Loucy (cell line): ENCODE results near the gene PRR35.

Experiments
- H2AFZ ChIP-seq: fragments of 200-600 bp; sonication (generic); 2 replicates; pipeline ENCODE4 v1.6.0; 2016; ENCODE audit warnings: antibody characterized with exemption, mild to moderate bottlenecking, low read length, moderate library complexity
- H3F3A ChIP-seq: fragments of 200-600 bp; 2 replicates; pipeline ENCODE4 v1.6.0; 2016; ENCODE audit warnings: antibody characterized with exemption, low read depth, mild to moderate bottlenecking
- H3K27me3 ChIP-seq: fragments of 200-600 bp; sonication (generic); 2 replicates; pipeline ENCODE4 v1.6.1; 2014; ENCODE audit warnings: low read length, mild to moderate bottlenecking; ENCODE audit not compliant: insufficient read depth, poor library complexity, severe bottlenecking
- H3K36me3 ChIP-seq: fragments of 200-600 bp; sonication (generic); 2 replicates; pipeline ENCODE4 v1.6.1; 2016; ENCODE audit warnings: low read length; ENCODE audit not compliant: insufficient read depth
- H3K4me1 ChIP-seq: fragments of 200-600 bp; sonication (generic); 2 replicates; pipeline ENCODE4 v1.5.1; 2014; ENCODE audit warnings: low read length, mild to moderate bottlenecking; ENCODE audit not compliant: insufficient read depth, poor library complexity, severe bottlenecking
- H3K4me2 ChIP-seq: fragments of 200-600 bp; sonication (generic); 2 replicates; pipeline ENCODE4 v1.6.0; 2014; ENCODE audit warnings: antibody characterized with exemption, low read length, low read depth, mild to moderate bottlenecking; ENCODE audit not compliant: poor library complexity, severe bottlenecking
- H3K4me3 ChIP-seq: fragments of 200-600 bp; sonication (generic); 2 replicates; pipeline ENCODE4 v1.5.1; 2014; ENCODE audit warnings: low read length, mild to moderate bottlenecking, mixed read lengths; ENCODE audit not compliant: poor library complexity, severe bottlenecking
- H3K79me2 ChIP-seq: fragments of 200-600 bp; sonication (generic); 2 replicates; pipeline ENCODE4 v1.6.1; 2014; ENCODE audit warnings: low read length; ENCODE audit not compliant: insufficient read depth
- H3K9ac ChIP-seq: fragments of 200-600 bp; sonication (generic); 2 replicates; pipeline ENCODE4 v1.6.0; 2014; ENCODE audit warnings: mild to moderate bottlenecking, low read depth, low read length, moderate library complexity; ENCODE audit not compliant: poor library complexity, severe bottlenecking
- H3K9me2 ChIP-seq: fragments of 200-600 bp; sonication (generic); replicated peaks from 2 replicates; pipeline ENCODE4 v1.6.1; 2016; ENCODE audit warnings: low read depth, low read length, mixed read lengths
- H3K9me3 ChIP-seq: fragments of 200-600 bp; sonication (generic); 2 replicates; pipeline ENCODE4 v1.6.1; 2014; ENCODE audit warnings: mild to moderate bottlenecking, antibody characterized with exemption, low read length, low read depth; ENCODE audit not compliant: insufficient read depth
- H4K20me1 ChIP-seq: fragments of 200-600 bp; sonication (generic); 2 replicates; pipeline ENCODE4 v1.6.0; 2014; ENCODE audit warnings: antibody characterized with exemption, low read length, mild to moderate bottlenecking; ENCODE audit not compliant: insufficient read depth, poor library complexity, severe bottlenecking
- EZH2phosphoT487 ChIP-seq: fragments of 200-600 bp; IDR thresholded peaks from 2 replicates; pipeline ENCODE4 v1.6.1; 2018; ENCODE audit warnings: antibody characterized with exemption, mild to moderate bottlenecking, moderate library complexity, borderline replicate concordance
- TF ChIP-seq, protein P1 (sequence below): fragments of 200-600 bp; sonication (generic); conservative IDR thresholded peaks from 2 replicates; pipeline ENCODE4 v1.5.1; 2014; ENCODE audit warnings: mild to moderate bottlenecking, antibody characterized with exemption, low read length

Gene PRR35

DNA sequence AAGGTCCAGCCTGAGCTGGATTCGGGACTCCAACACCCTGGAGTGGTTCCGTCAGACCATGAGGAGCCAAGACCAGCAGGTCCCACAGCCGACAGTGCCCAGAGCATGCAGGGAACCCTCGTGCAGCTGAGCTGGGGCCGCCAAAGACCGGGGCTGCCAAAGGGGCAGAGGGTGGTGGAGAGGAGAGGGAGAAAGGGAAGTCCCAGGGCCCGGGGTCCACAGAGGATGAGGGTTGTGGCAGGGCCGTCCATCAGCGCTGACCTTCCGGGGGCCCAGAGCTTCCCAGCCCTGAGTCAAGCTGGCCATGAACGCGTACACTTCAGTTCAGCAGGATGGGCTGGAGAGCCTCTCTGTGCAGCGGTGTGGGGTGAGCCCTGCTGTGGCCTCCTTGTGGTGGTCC lies 39.3 kb upstream of the PRR35 start:
- Histone ChIP-seq H2AFZ (no peak overlapping the region), H3K4me3 (no peak overlapping the region), H3K9me2 (no peaks in the 10 kb centered on the region), H3F3A (no peaks in the 10 kb centered on the region), H3K4me1 (peaks cover 5% of the 10 kb centered on the region), H3K4me2 (no peak overlapping the region), H3K79me2 (no peaks in the 10 kb centered on the region), H3K9ac (no peak overlapping the region), H3K27me3 (no peaks in the 10 kb centered on the region), H3K36me3 (no peaks in the 10 kb centered on the region), H4K20me1 (no peaks in the 10 kb centered on the region), H3K9me3 (no peaks in the 10 kb centered on the region)
- TF ChIP-seq, protein P1, sequence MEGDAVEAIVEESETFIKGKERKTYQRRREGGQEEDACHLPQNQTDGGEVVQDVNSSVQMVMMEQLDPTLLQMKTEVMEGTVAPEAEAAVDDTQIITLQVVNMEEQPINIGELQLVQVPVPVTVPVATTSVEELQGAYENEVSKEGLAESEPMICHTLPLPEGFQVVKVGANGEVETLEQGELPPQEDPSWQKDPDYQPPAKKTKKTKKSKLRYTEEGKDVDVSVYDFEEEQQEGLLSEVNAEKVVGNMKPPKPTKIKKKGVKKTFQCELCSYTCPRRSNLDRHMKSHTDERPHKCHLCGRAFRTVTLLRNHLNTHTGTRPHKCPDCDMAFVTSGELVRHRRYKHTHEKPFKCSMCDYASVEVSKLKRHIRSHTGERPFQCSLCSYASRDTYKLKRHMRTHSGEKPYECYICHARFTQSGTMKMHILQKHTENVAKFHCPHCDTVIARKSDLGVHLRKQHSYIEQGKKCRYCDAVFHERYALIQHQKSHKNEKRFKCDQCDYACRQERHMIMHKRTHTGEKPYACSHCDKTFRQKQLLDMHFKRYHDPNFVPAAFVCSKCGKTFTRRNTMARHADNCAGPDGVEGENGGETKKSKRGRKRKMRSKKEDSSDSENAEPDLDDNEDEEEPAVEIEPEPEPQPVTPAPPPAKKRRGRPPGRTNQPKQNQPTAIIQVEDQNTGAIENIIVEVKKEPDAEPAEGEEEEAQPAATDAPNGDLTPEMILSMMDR: no peak

DNA sequence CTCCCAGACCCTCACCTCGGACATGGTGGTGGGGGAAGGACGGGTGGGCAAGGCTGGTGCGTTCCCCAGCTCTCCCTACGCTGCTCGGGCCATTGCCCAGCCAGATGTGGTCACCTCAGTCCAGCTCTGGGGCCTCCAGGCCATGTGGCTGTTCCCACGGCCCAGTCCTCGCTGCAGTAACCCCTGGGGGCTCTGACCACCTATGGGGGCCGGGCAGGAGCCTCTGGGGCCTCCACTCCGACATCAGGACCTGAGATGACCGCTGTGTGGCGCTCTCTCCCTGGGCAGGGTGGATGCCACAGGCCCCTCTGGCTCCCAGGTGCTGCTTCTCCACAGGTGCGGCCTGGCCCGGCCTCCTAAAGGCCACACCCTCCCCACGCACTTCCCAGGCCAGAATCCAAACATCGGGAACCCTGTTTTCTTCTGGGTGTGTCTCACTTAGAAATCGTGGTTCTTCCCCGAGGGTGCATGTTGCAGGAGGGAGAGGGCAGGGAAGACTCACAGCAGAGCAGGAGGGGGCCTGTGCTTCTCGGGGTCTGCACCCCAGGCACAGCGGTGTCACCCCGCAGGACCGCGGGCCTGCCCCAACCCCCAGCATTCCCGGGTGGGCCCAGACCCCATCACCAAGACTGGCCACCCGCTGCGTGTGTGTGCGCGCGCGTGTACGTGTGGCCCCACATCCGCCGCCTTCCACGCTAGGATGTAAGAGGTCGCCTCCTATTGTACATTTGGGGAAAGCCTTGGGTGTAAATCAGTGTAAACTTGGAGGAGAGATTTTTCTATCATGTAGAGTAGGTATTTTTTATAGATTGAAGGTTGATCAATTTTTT lies 38.6 kb upstream of the PRR35 start:
- Histone ChIP-seq H2AFZ (no peak overlapping the region), H3K4me1 (peaks cover 5% of the 10 kb centered on the region), H3F3A (no peaks in the 10 kb centered on the region), H3K9me3 (no peaks in the 10 kb centered on the region), H3K79me2 (peaks cover 2% of the 10 kb centered on the region; the same call in 1 of the 2 replicates), H3K9me2 (no peaks in the 10 kb centered on the region), H4K20me1 (no peaks in the 10 kb centered on the region), H3K4me3 (no peak overlapping the region), H3K4me2 (no peak overlapping the region), H3K9ac (no peak overlapping the region), H3K36me3 (no peaks in the 10 kb centered on the region), H3K27me3 (no peaks in the 10 kb centered on the region)
- TF ChIP-seq EZH2phosphoT487: no peak

DNA sequence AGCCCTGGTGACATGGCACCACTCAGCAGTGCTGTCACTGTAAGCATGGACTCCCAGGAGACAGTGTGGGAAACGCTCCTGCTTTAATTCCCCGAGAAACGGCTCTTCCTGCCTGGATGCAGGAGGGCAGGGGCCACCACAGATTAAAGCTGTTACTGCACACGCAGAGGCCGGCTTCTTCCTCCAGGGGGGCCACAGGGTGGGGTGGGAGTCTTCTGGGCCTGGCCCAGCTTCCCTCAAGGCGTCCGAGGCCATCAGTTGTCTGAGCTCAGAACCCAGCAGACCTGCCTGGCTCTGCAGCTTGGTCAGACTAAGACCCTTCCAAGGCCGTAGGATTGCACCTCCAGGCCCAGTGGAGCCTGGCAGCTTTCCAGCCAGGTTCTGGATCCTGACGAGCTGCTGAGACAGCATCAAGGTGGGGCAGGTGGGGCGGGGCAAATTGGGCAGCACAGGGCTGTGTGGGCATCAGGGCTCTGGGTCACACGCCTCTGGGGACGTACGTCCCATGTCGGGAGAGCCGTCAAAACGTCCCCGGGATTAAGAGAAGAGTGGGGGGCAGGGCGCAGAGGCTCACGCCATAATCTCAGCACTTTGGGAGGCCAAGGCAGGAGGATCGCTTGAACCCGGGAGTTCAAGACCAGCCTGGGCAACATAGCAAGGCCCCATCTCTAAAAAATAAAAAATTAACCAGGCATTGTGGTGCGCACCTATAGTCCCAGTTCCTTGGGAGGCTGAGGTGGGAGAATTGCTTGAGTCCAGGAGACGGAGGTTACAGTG lies 37.7 kb upstream of the PRR35 start:
- Histone ChIP-seq H3K9me2 (no peaks in the 10 kb centered on the region), H3K36me3 (no peaks in the 10 kb centered on the region), H3K9ac (no peak overlapping the region), H4K20me1 (no peaks in the 10 kb centered on the region), H3K79me2 (peaks cover 3% of the 10 kb centered on the region; the same call in 1 of the 2 replicates), H3F3A (no peaks in the 10 kb centered on the region), H3K9me3 (no peaks in the 10 kb centered on the region), H3K4me1 (peaks cover 5% of the 10 kb centered on the region), H3K27me3 (no peaks in the 10 kb centered on the region), H3K4me3 (no peak overlapping the region), H2AFZ (no peak overlapping the region), H3K4me2 (no peak overlapping the region)
- TF ChIP-seq EZH2phosphoT487: no peak
- TF ChIP-seq, protein P1: no peak
